IMR-90 (cell line): Measurements from ENCODE around the gene NINJ2. TPM values are rescaled to one million over a fixed set of nuclear protein-coding genes. Genes with fewer than 3 reads are reported as not detected.

Source experiments
- ATAC-seq: fragments of 200-7000 bp; cut with Tn5 transposase; 2 replicates; pipeline ENCODE4 v1.9.1; 2020; ENCODE audit warnings: low read depth, mild to moderate bottlenecking, moderate library complexity
- BruUV-seq: library from RNA; stranded (reverse); fragments of 400-500 nt; replicated peaks from 2 replicates; lab custom pipeline; 2021; lab: Mats Ljungman, UMichigan
- CTCF ChIA-PET: fragments of 300-600 bp; formaldehyde crosslinking; extraction: SDS; loops from one replicate; lab custom pipeline; 2021; ENCODE audit warnings: antibody characterized with exemption; lab: Yijun Ruan, JAX
- POLR2A ChIA-PET: fragments of 300-600 bp; sonication (Branson Sonifier 250); formaldehyde crosslinking; loops from one replicate; lab custom pipeline; 2022; ENCODE audit warnings: antibody characterized with exemption; ENCODE audit not compliant: unreplicated experiment; lab: Charles Lee
- DNase-seq: peaks from one replicate; pipeline ENCODE4 v3.0.0; 2013
- H2AFZ ChIP-seq: replicated peaks from 2 replicates; pipeline ENCODE3; 2013; ENCODE audit warnings: low read length, mild to moderate bottlenecking; ENCODE audit not compliant: poor library complexity
- H2AK5ac ChIP-seq: 2 replicates; pipeline ENCODE4 v1.6.1; 2013; ENCODE audit warnings: low read depth, low read length, inconsistent platforms
- H2AK9ac ChIP-seq: replicated peaks from 2 replicates; pipeline ENCODE3; 2013; ENCODE audit warnings: mild to moderate bottlenecking, low read depth, low read length, moderate library complexity; ENCODE audit not compliant: poor library complexity
- H2BK120ac ChIP-seq: 2 replicates; pipeline ENCODE4 v1.6.1; 2013; ENCODE audit warnings: low read depth, low read length, inconsistent platforms
- H2BK15ac ChIP-seq: 3 replicates; pipeline ENCODE4 v1.6.1; 2013; ENCODE audit warnings: low read depth, low read length, inconsistent platforms
- H2BK20ac ChIP-seq: 2 replicates; pipeline ENCODE4 v1.6.1; 2013; ENCODE audit warnings: low read depth, mild to moderate bottlenecking, inconsistent platforms, low read length, moderate library complexity
- H2BK5ac ChIP-seq: 2 replicates; pipeline ENCODE4 v1.6.1; 2013; ENCODE audit warnings: mild to moderate bottlenecking, low read depth, low read length, inconsistent platforms; ENCODE audit not compliant: poor library complexity, severe bottlenecking
- H3K14ac ChIP-seq: replicated peaks from 2 replicates; pipeline ENCODE4 v1.6.1; 2013; ENCODE audit warnings: low read depth, low read length, inconsistent platforms
- H3K18ac ChIP-seq: 2 replicates; pipeline ENCODE4 v1.6.1; 2013; ENCODE audit warnings: low read depth, low read length, control low read depth
- H3K23ac ChIP-seq: 2 replicates; pipeline ENCODE4 v1.6.1; 2013; ENCODE audit warnings: low read depth, low read length, inconsistent platforms
- H3K27ac ChIP-seq: 2 replicates; pipeline ENCODE4 v1.5.1; 2013; ENCODE audit warnings: mild to moderate bottlenecking, control low read depth, low read length; ENCODE audit not compliant: insufficient read depth
- H3K27me3 ChIP-seq: 2 replicates; pipeline ENCODE4 v1.6.1; 2013; ENCODE audit warnings: low read length; ENCODE audit not compliant: control insufficient read depth, insufficient read depth
- H3K36me3 ChIP-seq: 2 replicates; pipeline ENCODE4 v1.6.1; 2013; ENCODE audit warnings: low read length, mixed read lengths; ENCODE audit not compliant: control insufficient read depth, insufficient read depth
- H3K4ac ChIP-seq: 2 replicates; pipeline ENCODE4 v1.6.1; 2013; ENCODE audit warnings: low read depth, low read length, inconsistent platforms
- H3K4me1 ChIP-seq: 2 replicates; pipeline ENCODE4 v1.6.1; 2013; ENCODE audit warnings: low read length, mixed read lengths; ENCODE audit not compliant: control insufficient read depth, insufficient read depth
- H3K4me2 ChIP-seq: 2 replicates; pipeline ENCODE4 v1.6.1; 2013; ENCODE audit warnings: low read depth, mild to moderate bottlenecking, control low read depth, low read length, moderate library complexity
- H3K4me3 ChIP-seq: 2 replicates; pipeline ENCODE4 v1.5.1; 2013; ENCODE audit warnings: low read depth, mild to moderate bottlenecking, control low read depth, low read length, moderate library complexity; ENCODE audit not compliant: insufficient read depth
- H3K56ac ChIP-seq: 2 replicates; pipeline ENCODE4 v1.6.1; 2013; ENCODE audit warnings: low read length, inconsistent platforms; ENCODE audit not compliant: insufficient read depth; ENCODE audit errors: extremely low read depth
- H3K79me1 ChIP-seq, 2 experiments: 2 replicates each; pipeline ENCODE4 v1.6.1; 2013; ENCODE audit warnings: low read length in 2 of 2, inconsistent platforms in 1 of 2, low read depth in 1 of 2
- H3K9ac ChIP-seq: 2 replicates; pipeline ENCODE4 v1.6.1; 2013; ENCODE audit warnings: low read depth, low read length, control low read depth
- H3K9me1 ChIP-seq: 2 replicates; pipeline ENCODE4 v1.6.1; 2013; ENCODE audit warnings: low read length, inconsistent platforms; ENCODE audit not compliant: insufficient read depth
- H3K9me3 ChIP-seq: 2 replicates; pipeline ENCODE4 v1.6.1; 2013; ENCODE audit warnings: low read length; ENCODE audit not compliant: control insufficient read depth, insufficient read depth
- H4K20me1 ChIP-seq: 2 replicates; pipeline ENCODE4 v1.6.1; 2013; ENCODE audit warnings: low read length, inconsistent platforms; ENCODE audit not compliant: insufficient read depth
- H4K5ac ChIP-seq: 2 replicates; pipeline ENCODE4 v1.6.1; 2013; ENCODE audit warnings: mild to moderate bottlenecking, low read depth, low read length, control low read depth
- H4K8ac ChIP-seq, 2 experiments: 2 replicates each; pipeline ENCODE4 v1.6.1; 2013; ENCODE audit warnings: low read depth in 2 of 2, low read length in 2 of 2, control low read depth in 1 of 2, inconsistent platforms in 1 of 2
- H4K91ac ChIP-seq: 2 replicates; pipeline ENCODE4 v1.6.1; 2013; ENCODE audit warnings: low read depth, low read length, inconsistent platforms; ENCODE audit not compliant: insufficient read depth
- BHLHE40 ChIP-seq: fragments of 150-350 bp; IDR thresholded peaks from 2 replicates; pipeline ENCODE4 v1.6.1; 2016; ENCODE audit warnings: mild to moderate bottlenecking, low read depth, low read length
- FOS ChIP-seq: fragments of 150-350 bp; IDR thresholded peaks from 2 replicates; pipeline ENCODE4 v1.6.1; 2016; ENCODE audit warnings: low read depth, low read length
- USF2 ChIP-seq: fragments of 150-350 bp; IDR thresholded peaks from 2 replicates; pipeline ENCODE4 v1.6.1; 2017; ENCODE audit warnings: mild to moderate bottlenecking, antibody characterized with exemption, low read length, low read depth
- WGBS, 2 experiments: methylation state at CpG; one replicate each; pipeline versions ENCODE4 v1.1.5 to v1.1.7; 2013; ENCODE audit warnings: missing lambda C conversion rate in 2 of 2; ENCODE audit not compliant: insufficient read length in 1 of 2; ENCODE audit errors: extremely low coverage in 2 of 2; 5-methylcytosine and 5-hydroxymethylcytosine counted together
- dilution Hi-C: fragments of 300-500 bp; cut with HindIII; formaldehyde crosslinking; loops from one replicate; pipeline ENCODE4 v1.14.3; 2018; ENCODE audit warnings: low sequenced_read_pairs; ENCODE audit not compliant: unreplicated experiment
- in situ Hi-C: fragments of 300-500 bp; cut with MboI; formaldehyde crosslinking; loops from 3 replicates; pipeline ENCODE4 v1.14.3; 2019; ENCODE audit warnings: low sequenced_read_pairs, inconsistent platforms, mixed read lengths
- intact Hi-C: fragments of 100-400 bp; cut with micrococcal nuclease; formaldehyde crosslinking; loops from 2 replicates; pipeline ENCODE4 v1.10.0; 2022
- polyA plus RNA-seq, 3 experiments: library from polyadenylated mRNA; depleted of rRNA; stranded (reverse); fragments of >200 nt; gene quantifications; 2 replicates each; pipeline ENCODE4 v1.2.3, GENCODE V29; 2012; ENCODE audit warnings: low replicate concordance in 1 of 3
- total RNA-seq: library from RNA; depleted of rRNA; stranded (reverse); fragments of >200 nt; gene quantifications from 2 replicates; pipeline ENCODE4 v1.2.3, GENCODE V29; 2012

Gene NINJ2
- total and polyA plus RNA-seq, 2 of the 4 experiments (the other 2 are of a cell fraction): not detected

GRCh38 chr12:604956-605355, 58.3 kb downstream of the NINJ2 start:
- Histone ChIP-seq H4K8ac (no peak overlapping the region), H2BK120ac (no peak overlapping the region), H2AK9ac (no peak overlapping the region), H3K9ac (no peak overlapping the region), H4K5ac (no peak overlapping the region), H3K4me2 (no peak overlapping the region), H3K56ac (no peak overlapping the region), H3K79me1 (no peaks in the 10 kb centered on the region), H3K9me1 (peaks cover 1% of the 10 kb centered on the region), H3K4me3 (no peak overlapping the region), H3K36me3 (no peaks in the 10 kb centered on the region), H2AK5ac (no peak overlapping the region), H3K14ac (no peak overlapping the region), H3K18ac (no peak overlapping the region), H2BK15ac (no peak overlapping the region), H2BK20ac (no peak overlapping the region), H3K27ac (no peak overlapping the region), H4K91ac (no peak overlapping the region), H3K9me3 (no peaks in the 10 kb centered on the region), H3K27me3 (peaks cover 22% of the 10 kb centered on the region), H2AFZ (no peak overlapping the region), H2BK5ac (no peak overlapping the region), H3K4ac (no peak overlapping the region), H3K4me1 (peaks cover under 1% of the 10 kb centered on the region; the same call in 1 of the 2 replicates), H4K20me1 (no peaks in the 10 kb centered on the region), H3K23ac (no peak overlapping the region)
- no peak for ATAC-seq
- WGBS, 2 experiments: 100% methylated on average over 1 of the region's 7 CpGs; no CpG with 5 or more reads in 1 of the 2 experiments
- intact Hi-C loops (no loop called here), dilution Hi-C loops (no loop called here), in situ Hi-C loops (no loop called here)
- CTCF ChIA-PET: no interaction called here
- no peak for TF ChIP-seq FOS
- TF ChIP-seq USF2: no peak
- no peak for TF ChIP-seq BHLHE40
- BruUV-seq: no TSS peak
- no peak for DNase-seq
- POLR2A ChIA-PET: no interaction called here
